Caco-2 (cell line): ENCODE measurements around the gene PADI2. TPM values are rescaled to one million over a fixed set of nuclear protein-coding genes. Genes with fewer than 3 reads are reported as not detected.

Source experiments
- BruUV-seq: library from RNA; stranded (reverse); fragments of 400-500 nt; replicated peaks from 2 replicates; lab custom pipeline; 2021; lab: Mats Ljungman, UMichigan
- CTCF ChIA-PET: fragments of 300-600 bp; sonication (Branson Sonifier 250); formaldehyde crosslinking; loops from one replicate; lab custom pipeline; 2022; ENCODE audit warnings: antibody characterized with exemption; lab: Charles Lee
- POLR2A ChIA-PET: fragments of 300-600 bp; sonication (Branson Sonifier 250); formaldehyde crosslinking; loops from one replicate; lab custom pipeline; 2022; ENCODE audit warnings: antibody characterized with exemption; lab: Charles Lee
- DNase-seq, 2 experiments: peaks; one replicate each; pipeline versions ENCODE4 v3.0.0 to v3.0.0-alpha.2; 2020 to 2022
- H3K27me3 ChIP-seq: replicated peaks from 2 replicates; pipeline ENCODE4 v1.6.0; 2011; ENCODE audit warnings: low read length; ENCODE audit not compliant: control insufficient read depth, insufficient read depth
- H3K36me3 ChIP-seq: 2 replicates; pipeline ENCODE4 v1.5.1; 2011; ENCODE audit warnings: low read length; ENCODE audit not compliant: control insufficient read depth, insufficient read depth
- H3K4me1 ChIP-seq: fragments of 250-450 bp; sonication (Bioruptor Pico); 2 replicates; pipeline ENCODE4 v1.5.1; 2020; ENCODE audit warnings: mild to moderate bottlenecking
- H3K4me3 ChIP-seq: 2 replicates; pipeline ENCODE4 v1.5.1; 2011; ENCODE audit warnings: low read depth, mild to moderate bottlenecking, control low read depth, low read length
- H3K9me3 ChIP-seq: fragments of 250-450 bp; sonication (Bioruptor Pico); 2 replicates; pipeline ENCODE4 v1.5.1; 2020; ENCODE audit warnings: mild to moderate bottlenecking, moderate library complexity
- H3K27ac Mint-ChIP-seq: one replicate; pipeline ENCODE4 v1.8.0; 2022; ENCODE audit warnings: mixed read lengths; ENCODE audit not compliant: unreplicated experiment
- H3K27me3 Mint-ChIP-seq: one replicate; pipeline ENCODE4 v1.8.0; 2022; ENCODE audit warnings: mixed read lengths; ENCODE audit not compliant: insufficient read depth, unreplicated experiment
- H3K36me3 Mint-ChIP-seq: one replicate; pipeline ENCODE4 v1.8.0; 2022; ENCODE audit warnings: mild to moderate bottlenecking, mixed read lengths; ENCODE audit not compliant: insufficient read depth, unreplicated experiment
- H3K4me1 Mint-ChIP-seq: one replicate; pipeline ENCODE4 v1.8.0; 2022; ENCODE audit warnings: low read depth, mixed read lengths; ENCODE audit not compliant: unreplicated experiment
- H3K4me3 Mint-ChIP-seq: one replicate; pipeline ENCODE4 v1.8.0; 2022; ENCODE audit warnings: mild to moderate bottlenecking, moderate library complexity, mixed read lengths; ENCODE audit not compliant: unreplicated experiment
- H3K9me3 Mint-ChIP-seq: one replicate; pipeline ENCODE4 v1.8.0; 2022; ENCODE audit warnings: mixed read lengths; ENCODE audit not compliant: unreplicated experiment
- intact Hi-C: fragments of 100-400 bp; cut with micrococcal nuclease; formaldehyde crosslinking; loops from one replicate; pipeline ENCODE4 v1.10.0; 2022; ENCODE audit not compliant: unreplicated experiment
- total RNA-seq: library from RNA; stranded (reverse); gene quantifications from 2 replicates; pipeline ENCODE4 v1.2.3, GENCODE V29; 2022
- TF ChIP-seq, protein P1 (sequence below), 2 experiments: fragments of 200-600 bp in 1 of 2; IDR thresholded peaks; 1 replicate in 1 of 2; 2 replicates in 1 of 2; pipeline versions ENCODE4 v1.5.1 to v1.8.0; 2011 to 2022; ENCODE audit warnings: antibody characterized with exemption in 1 of 2, control low read depth in 1 of 2, inconsistent platforms in 1 of 2, low read depth in 1 of 2, low read length in 1 of 2, mild to moderate bottlenecking in 1 of 2, moderate library complexity in 1 of 2; ENCODE audit not compliant: insufficient read depth in 1 of 2, severe bottlenecking in 1 of 2, unreplicated experiment in 1 of 2

The PADI2 gene
- total RNA-seq, 1 experiment from 2014 or later = 0.73 TPM

DNA sequence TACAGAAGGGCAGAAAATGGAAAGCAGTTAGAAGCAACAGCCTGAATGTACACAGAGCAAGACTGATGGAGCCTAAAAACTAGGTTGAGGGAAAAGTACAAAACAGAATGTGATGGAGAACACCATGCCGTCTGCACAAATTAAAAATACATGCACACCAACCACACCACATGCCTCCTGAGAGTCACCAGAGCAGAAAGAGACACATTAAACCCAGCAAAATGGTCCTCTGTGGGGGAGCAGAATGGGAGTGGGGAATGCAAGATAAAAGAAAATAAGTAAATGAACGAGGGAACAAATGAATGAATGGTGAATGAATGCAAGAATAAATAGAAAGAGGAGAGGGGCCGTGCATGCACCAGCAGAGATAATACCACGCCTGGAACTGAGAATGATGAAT is 24.1 kb downstream of the PADI2 start:
- Mint-ChIP-seq H3K27ac (no peak overlapping the region), H3K9me3 (no peaks in the 10 kb centered on the region), H3K36me3 (no peaks in the 10 kb centered on the region)

DNA sequence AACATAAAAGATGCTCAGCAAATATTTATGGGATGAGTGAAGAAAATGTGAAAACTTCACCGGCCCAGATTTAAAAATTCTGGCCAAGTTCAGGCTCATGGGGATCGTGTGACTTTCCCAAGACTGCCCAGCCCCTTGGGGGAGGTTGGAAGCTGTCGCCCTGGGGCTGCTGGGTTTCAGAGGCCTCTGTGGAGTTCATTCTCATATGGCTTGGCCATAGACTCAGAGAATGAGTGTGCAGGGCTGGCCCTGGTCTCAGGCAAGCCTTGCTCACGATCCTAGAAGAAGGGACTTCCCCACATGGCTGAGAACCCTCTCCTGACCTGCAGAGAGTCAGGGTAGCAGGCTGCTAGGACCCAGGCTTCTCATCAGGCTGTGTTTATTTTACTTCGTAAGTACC is 24.6 kb downstream of the PADI2 start:
- Histone ChIP-seq H3K27me3 (no peaks in the 10 kb centered on the region), H3K9me3 (no peaks in the 10 kb centered on the region), H3K36me3 (no peaks in the 10 kb centered on the region), H3K4me1 (peaks cover 15% of the 10 kb centered on the region), H3K4me3 (no peak overlapping the region)
- H3K27me3 Mint-ChIP-seq = no peaks in the 10 kb centered on the region
- H3K4me3 Mint-ChIP-seq = no peak overlapping the region
- no peak overlapping the region for H3K27ac Mint-ChIP-seq
- intact Hi-C loops = no loop called here
- POLR2A ChIA-PET = no interaction called here
- BruUV-seq = no TSS peak
- DNase-seq = no peak
- TF ChIP-seq, protein P1, sequence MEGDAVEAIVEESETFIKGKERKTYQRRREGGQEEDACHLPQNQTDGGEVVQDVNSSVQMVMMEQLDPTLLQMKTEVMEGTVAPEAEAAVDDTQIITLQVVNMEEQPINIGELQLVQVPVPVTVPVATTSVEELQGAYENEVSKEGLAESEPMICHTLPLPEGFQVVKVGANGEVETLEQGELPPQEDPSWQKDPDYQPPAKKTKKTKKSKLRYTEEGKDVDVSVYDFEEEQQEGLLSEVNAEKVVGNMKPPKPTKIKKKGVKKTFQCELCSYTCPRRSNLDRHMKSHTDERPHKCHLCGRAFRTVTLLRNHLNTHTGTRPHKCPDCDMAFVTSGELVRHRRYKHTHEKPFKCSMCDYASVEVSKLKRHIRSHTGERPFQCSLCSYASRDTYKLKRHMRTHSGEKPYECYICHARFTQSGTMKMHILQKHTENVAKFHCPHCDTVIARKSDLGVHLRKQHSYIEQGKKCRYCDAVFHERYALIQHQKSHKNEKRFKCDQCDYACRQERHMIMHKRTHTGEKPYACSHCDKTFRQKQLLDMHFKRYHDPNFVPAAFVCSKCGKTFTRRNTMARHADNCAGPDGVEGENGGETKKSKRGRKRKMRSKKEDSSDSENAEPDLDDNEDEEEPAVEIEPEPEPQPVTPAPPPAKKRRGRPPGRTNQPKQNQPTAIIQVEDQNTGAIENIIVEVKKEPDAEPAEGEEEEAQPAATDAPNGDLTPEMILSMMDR (IDR thresholded peaks at IDR 0.05; ENCODE audit: insufficient read depth in 1 of 2, low read depth in 1 of 2, low read length in 1 of 2, severe bottlenecking in 1 of 2, unreplicated experiment in 1 of 2) = no peak
- no peaks in the 10 kb centered on the region for H3K9me3 Mint-ChIP-seq
- H3K36me3 Mint-ChIP-seq = no peaks in the 10 kb centered on the region
- peaks cover 7% of the 10 kb centered on the region for H3K4me1 Mint-ChIP-seq
- CTCF ChIA-PET = no interaction called here

More for the DNA sequence above, 24.1 kb downstream of the PADI2 start:
- no peak overlapping the region for H3K4me3 Mint-ChIP-seq
- DNase-seq = no peak
- no peaks in the 10 kb centered on the region for H3K27me3 Mint-ChIP-seq
- Histone ChIP-seq H3K27me3 (no peaks in the 10 kb centered on the region), H3K4me3 (no peak overlapping the region), H3K36me3 (no peaks in the 10 kb centered on the region), H3K4me1 (peaks cover 15% of the 10 kb centered on the region), H3K9me3 (no peaks in the 10 kb centered on the region)
- TF ChIP-seq, protein P1 (IDR thresholded peaks at IDR 0.05; ENCODE audit: insufficient read depth in 1 of 2, low read depth in 1 of 2, low read length in 1 of 2, severe bottlenecking in 1 of 2, unreplicated experiment in 1 of 2) = no peak
- no TSS peak for BruUV-seq
- ChIA-PET CTCF (no interaction called here), POLR2A (no interaction called here)
- intact Hi-C loops = no loop called here
- H3K4me1 Mint-ChIP-seq = peaks cover 7% of the 10 kb centered on the region

DNA sequence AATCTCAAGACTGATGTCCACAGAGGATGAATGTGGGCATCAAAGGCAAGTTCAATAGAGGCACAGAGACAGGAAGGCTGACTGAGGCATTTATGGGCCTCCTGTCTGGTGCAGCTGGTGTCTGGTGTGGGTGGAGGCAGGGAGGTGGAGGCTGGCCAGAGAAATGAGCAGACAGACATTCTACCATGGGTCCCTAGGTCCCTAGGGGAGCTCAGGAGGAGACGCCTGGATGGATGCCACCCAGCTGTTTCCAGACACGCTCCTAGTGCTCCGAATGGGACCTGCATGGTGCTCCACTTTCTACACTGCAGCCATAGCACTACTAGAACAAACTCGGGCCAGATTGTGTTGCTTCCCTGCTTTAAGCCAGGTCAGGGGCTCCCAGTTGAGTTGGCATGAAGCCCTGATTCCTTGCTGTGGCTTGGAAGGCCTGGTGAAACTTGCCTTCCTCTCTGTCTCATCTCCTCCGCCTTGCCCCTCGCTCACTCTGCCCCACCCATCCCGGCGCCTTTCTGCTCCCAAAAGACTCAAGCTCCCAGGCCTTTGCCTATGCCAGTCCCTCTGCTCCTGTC is 25.3 kb downstream of the PADI2 start:
- H3K27ac Mint-ChIP-seq = no peak overlapping the region
- Histone ChIP-seq H3K36me3 (no peaks in the 10 kb centered on the region), H3K4me3 (no peak overlapping the region), H3K4me1 (peaks cover 15% of the 10 kb centered on the region), H3K9me3 (no peaks in the 10 kb centered on the region), H3K27me3 (no peaks in the 10 kb centered on the region)
- POLR2A ChIA-PET = no interaction called here
- CTCF ChIA-PET = no interaction called here
- H3K36me3 Mint-ChIP-seq = no peaks in the 10 kb centered on the region
- intact Hi-C loops = no loop called here
- H3K4me1 Mint-ChIP-seq = peaks cover 7% of the 10 kb centered on the region
- no TSS peak for BruUV-seq
- DNase-seq = no peak
- H3K27me3 Mint-ChIP-seq = no peaks in the 10 kb centered on the region
- no peak overlapping the region for H3K4me3 Mint-ChIP-seq
- no peaks in the 10 kb centered on the region for H3K9me3 Mint-ChIP-seq
- TF ChIP-seq, protein P1 (IDR thresholded peaks at IDR 0.05; ENCODE audit: insufficient read depth in 1 of 2, low read depth in 1 of 2, low read length in 1 of 2, severe bottlenecking in 1 of 2, unreplicated experiment in 1 of 2) = no peak
